GM12891 (cell line): ENCODE measurements around the gene ABHD10. TPM values are rescaled to one million over a fixed set of nuclear protein-coding genes. Genes with fewer than 3 reads are reported as not detected.
A peak's percentile ranks its signal among the peaks of the same experiment; 100 is the strongest.

ENCODE experiments used
- DNase-seq: peaks from one replicate; pipeline ENCODE4 v3.0.0; 2011; ENCODE audit warnings: low spot score; ENCODE audit not compliant: insufficient read length
- FAIRE-seq: peaks from 2 replicates; lab custom pipeline; 2011; peaks lifted over from hg19 to GRCh38; lab: Jason Lieb, UNC
- PAX5 ChIP-seq: IDR thresholded peaks from 2 replicates; pipeline ENCODE4 v1.6.1; 2011; ENCODE audit warnings: low read length, moderate library complexity, mild to moderate bottlenecking; ENCODE audit not compliant: insufficient read depth, severe bottlenecking
- POLR2A ChIP-seq: IDR thresholded peaks from 2 replicates; pipeline ENCODE4 v1.6.1; 2011; ENCODE audit warnings: low read depth, low read length, control low read depth
- POLR2AphosphoS5 ChIP-seq: IDR thresholded peaks from 2 replicates; pipeline ENCODE4 v1.6.1; 2011; ENCODE audit warnings: low read depth, low read length, control low read depth
- POU2F2 ChIP-seq: IDR thresholded peaks from 2 replicates; pipeline ENCODE4 v1.6.1; 2011; ENCODE audit warnings: low read depth, mild to moderate bottlenecking, control low read depth, low read length, moderate library complexity
- SPI1 ChIP-seq: IDR thresholded peaks from 2 replicates; pipeline ENCODE4 v1.6.1; 2011; ENCODE audit warnings: low read depth, low read length, control low read depth
- TAF1 ChIP-seq: IDR thresholded peaks from 2 replicates; pipeline ENCODE4 v1.6.1; 2011; ENCODE audit warnings: low read depth, low read length, control low read depth
- polyA plus RNA-seq: library from polyadenylated mRNA; unstranded; fragments of >200 nt; gene quantifications from one replicate; pipeline ENCODE4 v1.2.1, GENCODE V29; 2012; ENCODE audit warnings: low read depth, missing spikeins, inconsistent platforms; ENCODE audit not compliant: missing spikeins

Gene ABHD10
- 16.6 TPM for polyA plus RNA-seq

DNA sequence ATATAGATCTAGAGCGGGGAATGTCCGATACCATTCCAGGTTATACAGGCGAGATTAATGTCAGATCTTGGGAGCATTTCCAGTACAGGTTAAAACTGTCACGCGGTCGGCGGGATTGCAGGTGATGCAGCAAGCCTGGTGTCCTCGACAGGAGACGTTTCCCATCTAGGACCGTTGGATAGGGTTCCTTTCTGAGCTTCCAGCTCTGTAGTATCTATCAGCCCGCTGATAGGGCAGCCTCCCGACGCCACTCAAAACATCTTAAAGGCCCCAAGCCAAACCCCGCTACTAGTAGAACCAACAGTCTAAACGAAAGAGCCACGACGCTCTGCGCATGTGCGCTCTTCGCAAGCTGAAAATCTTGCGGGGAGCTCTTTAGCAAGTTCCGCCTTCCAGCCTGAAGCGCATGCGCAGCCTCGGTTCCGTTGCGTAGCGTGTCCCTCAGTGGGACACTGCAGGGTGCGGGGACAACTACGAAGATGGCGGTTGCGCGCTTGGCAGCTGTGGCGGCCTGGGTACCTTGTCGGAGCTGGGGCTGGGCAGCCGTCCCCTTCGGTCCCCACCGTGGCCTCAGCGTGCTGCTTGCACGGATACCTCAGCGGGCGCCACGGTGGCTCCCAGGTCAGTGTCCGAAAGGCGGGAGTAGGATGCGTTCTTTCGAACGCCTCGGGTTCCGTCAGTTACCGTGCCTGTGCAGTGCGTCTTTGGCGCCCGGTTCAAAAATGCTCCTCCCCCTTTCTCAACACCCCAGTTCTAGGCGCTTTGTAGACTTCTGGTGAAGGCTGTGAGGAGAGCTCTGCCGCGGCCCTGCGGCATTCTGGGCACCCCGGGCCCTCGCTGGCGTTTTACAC lies at the start of gene ABHD10:
Gene ABHD10, plus strand, starts transcription at position 444 of the 851 bp plus-strand sequence. Its CDS starts 36 bp downstream, at position 480.
- FAIRE-seq (peak; percentile 100), DNase-seq (peak; percentile 61)
- peak; percentile 94 for TF ChIP-seq POLR2AphosphoS5
- TF ChIP-seq SPI1: no peak
- no peak for TF ChIP-seq POU2F2
- peak; percentile 91 for TF ChIP-seq POLR2A
- no peak for TF ChIP-seq PAX5
- peak; percentile 78 for TF ChIP-seq TAF1

DNA sequence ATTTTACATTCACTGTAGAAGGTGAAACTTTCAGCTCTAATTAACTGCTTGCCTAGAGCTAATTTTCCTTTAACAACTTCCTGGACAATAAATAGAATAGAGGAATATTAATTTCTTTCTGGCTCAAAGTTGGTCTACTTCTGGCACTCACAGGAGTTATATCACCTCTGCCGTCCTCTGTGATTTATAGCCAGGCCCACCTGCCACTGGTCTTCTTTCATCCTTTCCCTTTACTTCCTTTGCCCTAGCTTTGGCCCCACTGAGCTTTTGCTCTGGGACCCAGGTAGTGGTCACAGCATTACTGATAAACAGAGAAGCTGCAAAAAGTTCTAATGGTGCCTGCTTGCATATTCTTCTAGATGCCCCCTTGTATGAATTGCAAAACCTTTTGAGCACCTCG lies 49.3 kb upstream of the ABHD10 start:
- no peak for TF ChIP-seq SPI1
- TF ChIP-seq POLR2A: no peak
- DNase-seq (no peak), FAIRE-seq (no peak)

DNA sequence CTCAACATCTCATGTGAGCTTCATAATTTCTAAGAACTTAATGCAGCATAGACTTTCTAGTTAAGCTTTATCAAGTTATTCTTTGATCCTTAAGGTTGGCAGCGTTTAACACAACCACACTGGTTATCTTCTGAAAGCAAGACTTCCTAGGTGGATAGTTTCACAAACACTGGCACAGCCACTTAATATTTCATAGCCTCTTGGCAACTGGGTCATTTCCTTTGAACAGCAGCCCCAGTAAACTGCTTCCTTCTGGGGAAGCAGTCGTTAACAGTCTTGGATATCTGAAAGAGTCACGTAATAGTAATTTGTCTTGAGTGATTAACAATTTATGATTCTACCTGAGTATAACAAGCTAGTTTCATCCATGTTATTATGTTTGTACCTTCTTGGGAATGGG lies 45.9 kb upstream of the ABHD10 start:
- TF ChIP-seq PAX5: no peak
- no peak for TF ChIP-seq POU2F2
- TF ChIP-seq POLR2A: no peak
- TF ChIP-seq SPI1: no peak
- TF ChIP-seq TAF1: no peak
- no peak for TF ChIP-seq POLR2AphosphoS5
- FAIRE-seq (no peak), DNase-seq (no peak)

DNA sequence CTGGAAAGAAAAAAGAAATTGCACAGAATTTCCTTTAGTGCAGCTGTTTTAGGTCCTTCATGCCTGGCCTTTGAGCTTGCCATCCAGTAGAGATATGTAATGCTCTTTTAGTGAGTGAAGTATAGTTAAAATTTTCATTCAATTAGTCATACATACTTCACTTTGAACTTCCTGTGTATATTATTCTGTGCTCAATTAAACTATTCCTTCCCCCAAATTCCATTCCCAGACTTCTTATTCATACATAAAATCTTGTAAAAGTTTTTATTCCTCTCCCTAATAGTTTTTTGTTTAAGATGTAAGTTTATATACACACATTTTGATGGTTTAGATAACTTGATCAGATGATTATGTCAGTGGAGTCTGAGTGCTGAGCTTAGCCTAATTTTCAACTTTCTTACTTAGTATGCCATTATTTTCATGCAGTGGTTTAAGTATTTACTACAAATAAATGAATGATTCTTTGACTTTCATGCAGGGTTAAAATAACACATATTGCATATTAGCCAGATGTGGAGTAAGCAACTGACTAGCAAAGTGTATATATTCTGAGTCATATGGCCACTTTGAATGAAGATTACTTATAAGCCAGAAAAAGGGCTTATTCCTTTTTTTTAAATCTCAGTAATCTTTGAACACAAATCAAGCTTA lies 42.5 kb upstream of the ABHD10 start:
- DNase-seq (no peak), FAIRE-seq (no peak)

DNA sequence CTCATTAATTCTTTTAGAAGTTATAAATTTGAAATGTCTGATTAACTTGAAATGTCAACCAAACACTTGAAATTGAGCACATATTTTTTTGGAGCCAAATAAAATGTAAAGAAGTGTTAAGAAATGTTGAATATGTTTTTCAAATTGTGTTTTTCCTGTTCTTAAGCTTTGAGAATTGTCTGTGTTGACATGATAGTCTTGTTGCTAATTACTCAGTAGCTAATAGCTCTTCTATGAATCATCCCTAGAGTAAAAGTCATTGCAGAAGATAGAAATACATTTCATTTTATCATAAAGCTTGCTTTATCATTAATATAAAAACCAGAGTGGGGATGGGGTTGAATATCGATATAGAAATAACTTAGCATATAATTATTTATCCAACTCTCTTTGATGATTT lies 41.9 kb upstream of the ABHD10 start:
- no peak for DNase-seq
- TF ChIP-seq PAX5: no peak
- no peak for TF ChIP-seq POLR2AphosphoS5
- no peak for FAIRE-seq

More for the DNA sequence above, 42.5 kb upstream of the ABHD10 start:
- TF ChIP-seq POLR2A (no peak), POLR2AphosphoS5 (no peak), TAF1 (no peak), POU2F2 (no peak), SPI1 (no peak), PAX5 (no peak)

DNA sequence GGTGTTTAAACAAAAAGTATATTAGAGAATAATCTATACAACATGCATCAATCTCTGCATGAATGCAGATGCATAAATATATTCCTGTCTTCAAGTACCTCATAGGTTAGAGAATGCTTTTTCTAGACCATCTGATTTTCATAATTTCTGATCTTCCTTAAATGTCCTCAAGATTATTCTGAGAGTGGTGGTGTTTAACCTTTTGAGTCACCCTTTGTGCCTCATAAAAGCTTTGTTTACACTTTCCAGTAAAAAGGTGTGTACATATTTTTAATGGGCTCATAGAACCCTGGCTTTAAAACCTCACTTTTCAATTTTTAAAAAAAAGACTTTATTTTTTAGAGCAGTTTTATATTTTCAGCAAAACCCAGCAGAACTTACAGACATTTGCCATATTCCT lies 41.0 kb upstream of the ABHD10 start:
- FAIRE-seq (no peak), DNase-seq (no peak)
- TF ChIP-seq POLR2A (no peak), POU2F2 (no peak), POLR2AphosphoS5 (no peak), SPI1 (no peak), PAX5 (no peak), TAF1 (no peak)

DNA sequence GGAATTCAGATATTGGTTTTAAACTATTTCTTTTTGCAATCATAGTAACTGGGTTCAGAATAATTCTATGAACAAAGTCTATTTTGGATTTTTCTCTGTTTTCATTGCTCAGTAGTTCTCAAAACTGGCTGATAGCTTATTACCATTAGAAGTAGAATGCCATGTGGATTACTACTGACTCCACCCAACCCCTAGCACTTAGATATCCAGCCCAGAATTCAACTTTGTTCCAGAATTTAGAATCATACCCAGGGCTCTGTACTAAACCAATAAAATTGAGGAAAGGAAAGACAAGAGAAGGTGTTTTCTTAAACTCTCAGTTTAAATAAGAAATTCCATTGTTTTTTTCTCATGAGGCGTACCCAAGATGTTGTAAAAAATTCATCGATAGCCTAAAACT lies 39.0 kb upstream of the ABHD10 start:
- FAIRE-seq (no peak), DNase-seq (no peak)
- TF ChIP-seq SPI1: no peak
- no peak for TF ChIP-seq PAX5
- TF ChIP-seq POLR2A: no peak
- no peak for TF ChIP-seq POLR2AphosphoS5
- TF ChIP-seq TAF1: no peak
- no peak for TF ChIP-seq POU2F2

DNA sequence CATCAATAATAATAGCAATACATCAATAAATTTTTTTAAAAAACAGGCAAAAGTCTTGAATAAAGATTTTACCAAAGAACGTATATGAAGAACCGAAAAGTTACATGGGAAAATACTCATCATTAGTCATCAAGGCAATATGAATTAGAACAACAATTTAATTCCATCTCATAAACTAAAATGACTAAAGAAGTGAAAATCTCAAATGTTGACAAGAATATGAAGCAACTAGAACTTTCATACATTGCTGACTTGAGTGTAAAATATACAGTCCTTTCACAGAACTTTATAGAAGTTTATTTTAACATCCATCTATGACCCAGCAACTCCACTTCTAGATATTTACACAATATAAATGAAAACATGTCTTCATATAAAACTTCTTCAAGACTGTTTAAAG lies 35.3 kb upstream of the ABHD10 start:
- DNase-seq (no peak), FAIRE-seq (no peak)
- TF ChIP-seq POLR2AphosphoS5 (no peak), SPI1 (no peak), POU2F2 (no peak), POLR2A (no peak), TAF1 (no peak), PAX5 (no peak)

DNA sequence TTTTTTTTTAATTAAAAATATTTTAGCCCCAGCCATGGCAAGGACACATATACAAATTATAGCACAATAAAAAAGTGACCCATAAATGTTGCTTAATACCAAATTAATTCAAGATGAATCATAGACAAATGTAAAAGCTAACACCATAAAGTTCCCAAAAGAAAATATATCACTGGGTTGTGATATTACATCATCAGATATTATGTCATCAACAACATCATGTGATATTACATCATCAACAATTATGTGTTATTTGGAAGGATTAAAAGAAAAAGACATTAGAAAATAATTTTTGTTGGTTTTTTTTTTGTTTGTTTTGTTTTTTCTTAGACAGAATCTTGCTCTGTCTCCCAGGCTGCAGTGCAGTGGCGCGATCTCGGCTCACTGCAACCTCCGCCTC lies 34.5 kb upstream of the ABHD10 start:
- no peak for TF ChIP-seq POLR2A
- TF ChIP-seq POU2F2: no peak
- TF ChIP-seq PAX5: no peak
- TF ChIP-seq TAF1: no peak
- TF ChIP-seq POLR2AphosphoS5: no peak
- TF ChIP-seq SPI1: no peak
- DNase-seq (no peak), FAIRE-seq (no peak)

DNA sequence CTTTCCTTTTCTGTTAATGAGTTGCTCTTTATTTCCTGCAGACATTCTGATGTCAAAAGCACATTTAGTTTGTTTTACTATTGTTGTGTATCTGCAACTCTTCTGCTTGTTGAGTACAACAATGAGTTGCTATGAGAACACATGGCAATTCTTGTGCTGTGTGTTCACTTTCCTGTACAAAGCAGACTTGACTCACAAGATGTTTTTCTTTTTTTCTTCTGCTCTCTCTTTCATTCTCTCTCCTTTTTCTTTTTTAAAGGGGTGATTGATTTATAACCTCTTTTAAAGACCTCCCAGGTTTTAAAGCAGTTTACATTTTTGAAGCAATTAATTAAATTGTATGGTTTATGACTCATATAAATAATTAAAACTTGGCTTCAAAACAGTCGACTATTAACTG lies 31.6 kb upstream of the ABHD10 start:
- TF ChIP-seq POLR2AphosphoS5 (no peak), PAX5 (no peak), POU2F2 (no peak), TAF1 (no peak), SPI1 (no peak), POLR2A (no peak)
- no peak for DNase-seq
- no peak for FAIRE-seq
